ENCODE results near the gene FSTL4.

GRCh38 chr5:133265257-133265656 is 347.1 kb downstream of the FSTL4 start:
- TF ChIP-seq, protein P1, sequence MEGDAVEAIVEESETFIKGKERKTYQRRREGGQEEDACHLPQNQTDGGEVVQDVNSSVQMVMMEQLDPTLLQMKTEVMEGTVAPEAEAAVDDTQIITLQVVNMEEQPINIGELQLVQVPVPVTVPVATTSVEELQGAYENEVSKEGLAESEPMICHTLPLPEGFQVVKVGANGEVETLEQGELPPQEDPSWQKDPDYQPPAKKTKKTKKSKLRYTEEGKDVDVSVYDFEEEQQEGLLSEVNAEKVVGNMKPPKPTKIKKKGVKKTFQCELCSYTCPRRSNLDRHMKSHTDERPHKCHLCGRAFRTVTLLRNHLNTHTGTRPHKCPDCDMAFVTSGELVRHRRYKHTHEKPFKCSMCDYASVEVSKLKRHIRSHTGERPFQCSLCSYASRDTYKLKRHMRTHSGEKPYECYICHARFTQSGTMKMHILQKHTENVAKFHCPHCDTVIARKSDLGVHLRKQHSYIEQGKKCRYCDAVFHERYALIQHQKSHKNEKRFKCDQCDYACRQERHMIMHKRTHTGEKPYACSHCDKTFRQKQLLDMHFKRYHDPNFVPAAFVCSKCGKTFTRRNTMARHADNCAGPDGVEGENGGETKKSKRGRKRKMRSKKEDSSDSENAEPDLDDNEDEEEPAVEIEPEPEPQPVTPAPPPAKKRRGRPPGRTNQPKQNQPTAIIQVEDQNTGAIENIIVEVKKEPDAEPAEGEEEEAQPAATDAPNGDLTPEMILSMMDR (IDR thresholded peaks at IDR 0.05) = no peak
- TF ChIP-seq POLR2AphosphoS5 (IDR thresholded peaks at IDR 0.05) (no peak), POLR2A (IDR thresholded peaks at IDR 0.05) (no peak), EP300 (IDR thresholded peaks at IDR 0.05) (no peak)

Data from upper lobe of left lung (tissue), 4 donors.